Neural cell (in vitro differentiated cells): ENCODE measurements around the gene COLEC11. TPM values are rescaled to one million over a fixed set of nuclear protein-coding genes. Genes with fewer than 3 reads are reported as not detected.
A peak's percentile ranks its signal among the peaks of the same experiment; 100 is the strongest.

Source experiments
- H2AFZ ChIP-seq: fragments of 200-600, 300-800 bp; sonication (generic), shearing (Covaris generic); 2 replicates; pipeline ENCODE4 v1.6.0; 2014; ENCODE audit warnings: low read depth, mild to moderate bottlenecking, antibody characterized with exemption, low read length, moderate library complexity
- H3F3A ChIP-seq: fragments of 200-600 bp; shearing (Covaris generic); 2 replicates; pipeline ENCODE4 v1.6.1; 2016; ENCODE audit warnings: mild to moderate bottlenecking, moderate library complexity, mixed read lengths, antibody characterized with exemption, low read length; ENCODE audit not compliant: insufficient read depth, poor library complexity, severe bottlenecking
- H3K27ac ChIP-seq: fragments of 200-600, 300-800 bp; sonication (generic), shearing (Covaris generic); 2 replicates; pipeline ENCODE4 v1.5.1; 2014; ENCODE audit warnings: mild to moderate bottlenecking, low read length, moderate library complexity
- H3K27me3 ChIP-seq: fragments of 300-800, 200-600 bp; sonication (generic), shearing (Covaris generic); 2 replicates; pipeline ENCODE4 v1.6.0; 2014; ENCODE audit warnings: mild to moderate bottlenecking, low read depth, low read length, moderate library complexity; ENCODE audit not compliant: insufficient read depth
- H3K36me3 ChIP-seq: fragments of 300-800, 200-600 bp; sonication (generic), shearing (Covaris generic); 2 replicates; pipeline ENCODE4 v1.5.1; 2014; ENCODE audit warnings: mild to moderate bottlenecking, antibody characterized with exemption, low read length, moderate library complexity; ENCODE audit not compliant: insufficient read depth
- H3K4me2 ChIP-seq: fragments of 300-800, 200-600 bp; sonication (generic), shearing (Covaris generic); 2 replicates; pipeline ENCODE4 v1.6.0; 2014; ENCODE audit warnings: mild to moderate bottlenecking, low read length
- H3K4me3 ChIP-seq: fragments of 300-800, 200-600 bp; sonication (generic), shearing (Covaris generic); 2 replicates; pipeline ENCODE4 v1.5.1; 2014; ENCODE audit warnings: mild to moderate bottlenecking, low read length, moderate library complexity
- H3K79me2 ChIP-seq: fragments of 200-600 bp; shearing (Covaris generic); replicated peaks from 2 replicates; pipeline ENCODE4 v1.6.0; 2014; ENCODE audit warnings: mild to moderate bottlenecking, low read length, moderate library complexity; ENCODE audit not compliant: insufficient read depth
- H3K9ac ChIP-seq: fragments of 300-800, 200-600 bp; sonication (generic), shearing (Covaris generic); 2 replicates; pipeline ENCODE4 v1.6.1; 2016; ENCODE audit warnings: mild to moderate bottlenecking, low read length, mixed read lengths
- H3K9me2 ChIP-seq: fragments of 200-600 bp; shearing (Covaris generic); 2 replicates; pipeline ENCODE4 v1.6.1; 2016; ENCODE audit warnings: mild to moderate bottlenecking, low read length, mixed read lengths; ENCODE audit not compliant: insufficient read depth
- H3K9me3 ChIP-seq: fragments of 200-600, 300-800 bp; sonication (generic), shearing (Covaris generic); 2 replicates; pipeline ENCODE4 v1.6.1; 2016; ENCODE audit warnings: mild to moderate bottlenecking, mixed run types, low read length, moderate library complexity, mixed read lengths
- H4K20me1 ChIP-seq: fragments of 200-600 bp; shearing (Covaris generic); 2 replicates; pipeline ENCODE4 v1.6.1; 2016; ENCODE audit warnings: mild to moderate bottlenecking, mixed run types; ENCODE audit not compliant: insufficient read depth
- CTCF ChIP-seq: fragments of 450-650 bp; IDR thresholded peaks from 2 replicates; pipeline ENCODE4 v1.5.1; 2014; ENCODE audit warnings: antibody characterized with exemption, mild to moderate bottlenecking, moderate library complexity; ENCODE audit not compliant: poor library complexity, severe bottlenecking
- EP300 ChIP-seq: fragments of 450-650 bp; conservative IDR thresholded peaks from 2 replicates; pipeline ENCODE4 v1.6.1; 2014; ENCODE audit warnings: antibody characterized with exemption, mild to moderate bottlenecking, moderate library complexity; ENCODE audit not compliant: poor library complexity, severe bottlenecking
- EZH2 ChIP-seq: fragments of 200-600, 300-800 bp; shearing (Covaris generic), sonication (generic); IDR thresholded peaks from 2 replicates; pipeline ENCODE4 v1.6.1; 2014; ENCODE audit warnings: antibody characterized with exemption, low read length, borderline replicate concordance, mild to moderate bottlenecking; ENCODE audit not compliant: insufficient read depth, poor library complexity, severe bottlenecking
- MXI1 ChIP-seq: fragments of 450-650 bp; conservative IDR thresholded peaks from 2 replicates; pipeline ENCODE4 v1.6.1; 2014; ENCODE audit warnings: antibody characterized with exemption, mild to moderate bottlenecking; ENCODE audit not compliant: poor library complexity, severe bottlenecking
- POLR2AphosphoS5 ChIP-seq: IDR thresholded peaks from 2 replicates; pipeline ENCODE4 v1.6.1; 2012
- RAD21 ChIP-seq: fragments of 450-650 bp; conservative IDR thresholded peaks from 2 replicates; pipeline ENCODE4 v1.6.1; 2014; ENCODE audit warnings: antibody characterized with exemption, mild to moderate bottlenecking, moderate library complexity
- REST ChIP-seq: IDR thresholded peaks from 2 replicates; pipeline ENCODE4 v1.6.1; 2012; ENCODE audit warnings: borderline replicate concordance
- SMC3 ChIP-seq: fragments of 450-650 bp; conservative IDR thresholded peaks from 2 replicates; pipeline ENCODE4 v1.6.1; 2014; ENCODE audit warnings: antibody characterized with exemption, mild to moderate bottlenecking, moderate library complexity; ENCODE audit not compliant: poor library complexity
- TAF1 ChIP-seq: IDR thresholded peaks from 2 replicates; pipeline ENCODE4 v1.6.1; 2012; ENCODE audit warnings: low read depth
- polyA plus RNA-seq: library from polyadenylated mRNA; depleted of rRNA; stranded (reverse); fragments of >200 nt; gene quantifications from 2 replicates; pipeline ENCODE4 v1.2.3, GENCODE V29; 2014

Gene COLEC11
- polyA plus RNA-seq, 1 donor from 2014 or later: 4.0 TPM

- peaks cover 43% of the 10 kb centered on the region for H3K79me2 ChIP-seq
- H3K36me3 ChIP-seq: no peaks in the 10 kb centered on the region
- H3K9ac ChIP-seq: no peak overlapping the region
- H3K4me2 ChIP-seq: no peak overlapping the region
- H3K27me3 ChIP-seq: no peaks in the 10 kb centered on the region
- H3K9me2 ChIP-seq: no peaks in the 10 kb centered on the region
- H3K9me3 ChIP-seq: no peaks in the 10 kb centered on the region
- peak overlapping the region; percentile 35 for H3K4me3 ChIP-seq
- no peaks in the 10 kb centered on the region for H3F3A ChIP-seq
- TF ChIP-seq RAD21 (no peak), REST (no peak)
- no peak overlapping the region for H2AFZ ChIP-seq
- H3K27ac ChIP-seq: no peak overlapping the region
- H4K20me1 ChIP-seq: no peaks in the 10 kb centered on the region
Observed at GRCh38 chr2:3578987-3579386, 15.9 kb upstream of the COLEC11 start.

GRCh38 chr2:3580449-3580848 lies 14.5 kb upstream of the COLEC11 start:
- Histone ChIP-seq H3F3A (no peaks in the 10 kb centered on the region), H3K79me2 (peaks cover 40% of the 10 kb centered on the region), H2AFZ (no peak overlapping the region), H3K36me3 (no peaks in the 10 kb centered on the region), H4K20me1 (no peaks in the 10 kb centered on the region), H3K27me3 (no peaks in the 10 kb centered on the region), H3K4me2 (no peak overlapping the region), H3K9me3 (no peaks in the 10 kb centered on the region), H3K9ac (no peak overlapping the region), H3K4me3 (no peak overlapping the region), H3K9me2 (no peaks in the 10 kb centered on the region), H3K27ac (no peak overlapping the region)
- TF ChIP-seq TAF1: no peak
- no peak for TF ChIP-seq RAD21
- no peak for TF ChIP-seq MXI1
- TF ChIP-seq SMC3: no peak
- no peak for TF ChIP-seq REST
- no peak for TF ChIP-seq EP300
- TF ChIP-seq CTCF: no peak
- TF ChIP-seq POLR2AphosphoS5: no peak
- TF ChIP-seq EZH2: no peak
